Suprapubic skin (tissue), 3 donors: ENCODE results near the gene ERCC1.

Experiments used
- CTCF ChIP-seq, 2 donors: fragments of 200-600 bp in 1 of 2; fragments of 450-650 bp in 1 of 2; sonication (generic) in 1 of 2; IDR thresholded peaks; one replicate each; pipeline ENCODE4 v1.5.1; 2016 to 2019; ENCODE audit warnings: antibody characterized with exemption in 2 of 2, mild to moderate bottlenecking in 1 of 2, moderate library complexity in 1 of 2
- POLR2A ChIP-seq, 2 donors: fragments of 450-650 bp; IDR thresholded peaks; one replicate each; pipeline ENCODE4 v1.6.1; 2017; ENCODE audit warnings: antibody characterized with exemption in 2 of 2, mild to moderate bottlenecking in 2 of 2, moderate library complexity in 2 of 2

- TF ChIP-seq CTCF (IDR thresholded peaks at IDR 0.05) (no peak), POLR2A (IDR thresholded peaks at IDR 0.05) (no peak)
Measured at GRCh38 chr19:45403272-45403671, 20.4 kb downstream of the ERCC1 start.
